Activated gamma-delta T cell treated with Interleukin-2 at 50 U/mL for 16 hours (primary cell): ENCODE measurements around the gene ZNF771.
A peak's percentile ranks its signal among the peaks of the same experiment; 100 is the strongest.

Experiments
- DNase-seq: peaks from one replicate; pipeline ENCODE4 v3.0.0-alpha.2; 2020

The ZNF771 gene

GRCh38 chr16:30399435-30400186, 7.8 kb upstream of the ZNF771 start:
- DNase-seq = no peak

GRCh38 chr16:30401768-30402425, 5.5 kb upstream of the ZNF771 start:
- no peak for DNase-seq

- no peak for DNase-seq
These were observed 658 bp upstream of the ZNF771 start for GRCh38 chr16:30406795-30407101.

GRCh38 chr16:30407804-30408534, 563 bp downstream of the ZNF771 start:
- no peak for DNase-seq

GRCh38 chr16:30409125-30410060, 2.0 kb downstream of the ZNF771 start:
- peak; percentile 96 for DNase-seq

GRCh38 chr16:30413112-30413806, 5.9 kb downstream of the ZNF771 start:
- no peak for DNase-seq

- DNase-seq = no peak
These were observed 6.8 kb downstream of the ZNF771 start for GRCh38 chr16:30414159-30414558.

GRCh38 chr16:30416047-30416603, 8.7 kb downstream of the ZNF771 start:
- DNase-seq = no peak

GRCh38 chr16:30416624-30417528, 9.5 kb downstream of the ZNF771 start:
- no peak for DNase-seq

GRCh38 chr16:30417529-30418349, 10.3 kb downstream of the ZNF771 start:
- peak; percentile 84 for DNase-seq

- no peak for DNase-seq
These were observed 11.2 kb downstream of the ZNF771 start for GRCh38 chr16:30418350-30419181.

GRCh38 chr16:30421010-30421409, 13.6 kb downstream of the ZNF771 start:
- DNase-seq = no peak

GRCh38 chr16:30428055-30428454, 20.6 kb downstream of the ZNF771 start:
- no peak for DNase-seq

GRCh38 chr16:30429418-30429677, 21.9 kb downstream of the ZNF771 start:
- no peak for DNase-seq

- DNase-seq = peak; percentile 94
These were observed 22.4 kb downstream of the ZNF771 start, which contains the start of gene DCTPP1 for GRCh38 chr16:30429678-30430427. Gene DCTPP1, minus strand, starts transcription at chr16:30430030. Its CDS starts 50 bp downstream, at chr16:30429980.

- no peak for DNase-seq
These were observed 23.1 kb downstream of the ZNF771 start for GRCh38 chr16:30430428-30430970.

- DNase-seq = no peak
These were observed 27.4 kb downstream of the ZNF771 start for GRCh38 chr16:30434852-30435251.

GRCh38 chr16:30437511-30438046, 30.2 kb downstream of the ZNF771 start:
- DNase-seq = no peak
